ENCODE results near the gene EYA2. TPM values are rescaled to one million over a fixed set of nuclear protein-coding genes. Genes with fewer than 3 reads are reported as not detected.

EYA2 gene
- total RNA-seq, 3 donors from 2014 or later: 5.4 to 19.2 (median 12.5) TPM

DNA sequence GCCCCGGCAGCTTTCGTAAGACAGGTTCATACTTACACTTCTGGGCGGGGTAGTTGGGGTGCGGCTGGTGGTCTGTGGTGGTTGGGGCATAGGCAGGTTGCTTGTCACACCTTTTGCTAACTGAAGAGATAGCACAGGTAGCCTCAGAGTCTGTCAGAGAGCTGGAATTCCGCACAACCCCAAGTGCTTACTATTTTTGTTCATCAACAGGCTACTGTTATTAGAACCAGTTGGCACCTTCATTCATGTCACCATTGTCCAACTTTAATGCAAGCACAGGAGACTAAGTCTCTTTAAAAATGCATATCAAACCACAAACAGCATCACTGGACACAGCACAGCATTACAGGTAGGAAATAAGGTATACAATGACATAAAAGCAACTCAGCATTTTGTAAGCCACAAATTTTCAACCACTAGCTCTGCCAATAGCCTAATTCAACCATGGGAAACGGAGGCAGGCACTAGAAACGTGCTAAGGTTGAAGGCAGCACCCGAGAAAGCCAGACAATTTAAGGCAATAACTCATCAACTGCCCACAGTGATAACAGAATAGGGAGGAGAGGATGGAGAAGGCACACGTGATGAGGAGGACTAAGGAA, 318.1 kb downstream of the EYA2 start:
- TF ChIP-seq POLR2A (IDR thresholded peaks at IDR 0.05): no peak
- TF ChIP-seq POLR2AphosphoS5 (IDR thresholded peaks at IDR 0.05): no peak
- TF ChIP-seq, protein P1, sequence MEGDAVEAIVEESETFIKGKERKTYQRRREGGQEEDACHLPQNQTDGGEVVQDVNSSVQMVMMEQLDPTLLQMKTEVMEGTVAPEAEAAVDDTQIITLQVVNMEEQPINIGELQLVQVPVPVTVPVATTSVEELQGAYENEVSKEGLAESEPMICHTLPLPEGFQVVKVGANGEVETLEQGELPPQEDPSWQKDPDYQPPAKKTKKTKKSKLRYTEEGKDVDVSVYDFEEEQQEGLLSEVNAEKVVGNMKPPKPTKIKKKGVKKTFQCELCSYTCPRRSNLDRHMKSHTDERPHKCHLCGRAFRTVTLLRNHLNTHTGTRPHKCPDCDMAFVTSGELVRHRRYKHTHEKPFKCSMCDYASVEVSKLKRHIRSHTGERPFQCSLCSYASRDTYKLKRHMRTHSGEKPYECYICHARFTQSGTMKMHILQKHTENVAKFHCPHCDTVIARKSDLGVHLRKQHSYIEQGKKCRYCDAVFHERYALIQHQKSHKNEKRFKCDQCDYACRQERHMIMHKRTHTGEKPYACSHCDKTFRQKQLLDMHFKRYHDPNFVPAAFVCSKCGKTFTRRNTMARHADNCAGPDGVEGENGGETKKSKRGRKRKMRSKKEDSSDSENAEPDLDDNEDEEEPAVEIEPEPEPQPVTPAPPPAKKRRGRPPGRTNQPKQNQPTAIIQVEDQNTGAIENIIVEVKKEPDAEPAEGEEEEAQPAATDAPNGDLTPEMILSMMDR (IDR thresholded peaks at IDR 0.05): no peak
- intact Hi-C loops (cut with DNase I; ENCODE audit: low total_unique reads): no loop called here
- Histone ChIP-seq H3K27me3 (no peaks in the 10 kb centered on the region), H3K4me3 (no peak overlapping the region), H3K9me3 (no peaks in the 10 kb centered on the region), H3K4me1 (no peaks in the 10 kb centered on the region), H3K27ac (no peak overlapping the region), H3K36me3 (no peaks in the 10 kb centered on the region)
- DNase-seq (ENCODE audit: low spot score in 2 of 2): no peak

GRCh38 chr20:47213966-47214365, 319.3 kb downstream of the EYA2 start:
- Histone ChIP-seq H3K4me1 (no peaks in the 10 kb centered on the region), H3K4me3 (no peak overlapping the region), H3K9me3 (no peaks in the 10 kb centered on the region), H3K27ac (no peak overlapping the region), H3K27me3 (no peaks in the 10 kb centered on the region), H3K36me3 (no peaks in the 10 kb centered on the region)
- intact Hi-C loops (cut with DNase I; ENCODE audit: low total_unique reads): no loop called here
- DNase-seq (ENCODE audit: low spot score in 2 of 2): no peak
- TF ChIP-seq POLR2AphosphoS5 (IDR thresholded peaks at IDR 0.05): no peak
- TF ChIP-seq, protein P1 (IDR thresholded peaks at IDR 0.05): no peak
- TF ChIP-seq POLR2A (IDR thresholded peaks at IDR 0.05): no peak

GRCh38 chr20:47215653-47216397, 321.2 kb downstream of the EYA2 start:
- no peaks in the 10 kb centered on the region for H3K36me3 ChIP-seq
- TF ChIP-seq, protein P1 (IDR thresholded peaks at IDR 0.05): no peak
- TF ChIP-seq POLR2A (IDR thresholded peaks at IDR 0.05): no peak
- no peak for TF ChIP-seq POLR2AphosphoS5 (IDR thresholded peaks at IDR 0.05)
- no peaks in the 10 kb centered on the region for H3K27me3 ChIP-seq
- H3K4me3 ChIP-seq: no peak overlapping the region
- no peak for DNase-seq (ENCODE audit: low spot score in 2 of 2)
- no peaks in the 10 kb centered on the region for H3K4me1 ChIP-seq
- intact Hi-C loops (cut with DNase I; ENCODE audit: low total_unique reads): no loop called here
- no peak overlapping the region for H3K27ac ChIP-seq
- no peaks in the 10 kb centered on the region for H3K9me3 ChIP-seq

DNA sequence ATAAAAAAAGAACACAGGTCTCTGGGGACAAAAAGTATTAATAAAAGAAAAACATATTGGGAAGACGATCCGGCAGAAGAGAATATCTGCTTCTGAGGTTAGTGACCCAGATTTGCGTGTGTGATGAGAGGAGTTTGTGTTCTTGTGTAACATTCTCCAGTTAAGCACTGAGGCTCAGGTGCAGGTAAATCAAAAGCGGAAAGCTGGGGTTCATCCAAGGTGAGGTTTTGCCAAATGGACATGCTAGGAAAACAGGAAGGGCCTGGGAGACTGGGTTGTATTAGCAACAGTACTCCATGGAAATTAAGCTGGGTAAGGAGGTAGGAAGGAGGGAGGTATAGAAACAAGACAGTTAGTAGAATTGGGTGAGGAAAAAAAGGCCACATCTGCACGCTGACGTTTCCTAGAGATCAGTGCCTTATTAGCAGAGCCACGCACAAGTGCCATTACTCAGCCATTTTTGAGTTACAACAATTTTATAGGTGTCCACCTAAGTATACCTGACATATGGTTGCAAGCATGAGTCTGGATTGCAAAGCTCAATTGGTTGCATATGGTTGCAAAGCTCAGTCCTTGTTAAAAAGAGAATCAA, 322.3 kb downstream of the EYA2 start:
- intact Hi-C loops (cut with DNase I; ENCODE audit: low total_unique reads): no loop called here
- TF ChIP-seq, protein P1 (IDR thresholded peaks at IDR 0.05): no peak
- TF ChIP-seq POLR2A (IDR thresholded peaks at IDR 0.05): no peak
- TF ChIP-seq POLR2AphosphoS5 (IDR thresholded peaks at IDR 0.05): no peak
- Histone ChIP-seq H3K27me3 (no peaks in the 10 kb centered on the region), H3K4me1 (no peaks in the 10 kb centered on the region), H3K9me3 (no peaks in the 10 kb centered on the region), H3K27ac (no peak overlapping the region), H3K4me3 (no peak overlapping the region), H3K36me3 (no peaks in the 10 kb centered on the region)
- no peak for DNase-seq (ENCODE audit: low spot score in 2 of 2)

Measured in breast epithelium (tissue), 4 donors.